Measurements from ENCODE around the gene CHD6.

CHD6 gene

DNA sequence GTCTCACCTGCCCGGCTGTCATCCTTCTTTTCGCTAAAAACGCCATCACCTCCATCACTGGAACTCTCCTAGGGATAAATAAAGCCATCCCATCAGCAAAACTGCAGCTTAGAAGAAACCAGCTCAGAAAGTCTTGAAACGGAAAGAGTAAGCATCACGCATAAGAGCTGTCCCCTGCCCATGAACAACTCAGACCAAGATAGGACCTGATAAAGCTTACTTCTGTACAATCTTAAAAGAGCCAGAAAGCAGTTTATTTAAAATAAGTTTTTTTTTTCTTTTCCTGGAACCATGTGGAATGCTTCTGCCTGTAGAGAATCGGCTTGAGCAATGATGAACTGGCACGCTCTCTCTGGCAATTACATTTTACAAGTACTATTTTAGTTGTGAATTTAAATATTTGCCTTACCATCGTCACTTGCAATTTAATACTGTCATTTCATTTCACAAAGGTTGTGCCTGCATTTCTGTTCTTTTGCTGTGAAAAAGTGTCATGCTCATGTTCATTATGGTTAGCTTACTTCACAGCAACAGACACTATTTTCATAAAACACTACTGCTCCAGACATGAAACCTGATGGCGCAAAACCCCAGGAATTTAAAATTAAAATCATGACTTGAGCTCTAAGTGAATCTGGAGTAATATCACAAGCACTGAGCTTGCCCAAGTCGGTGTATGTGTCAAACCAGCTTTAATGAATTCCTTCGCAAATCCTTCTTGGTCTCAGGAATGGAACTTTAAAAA is 191.9 kb downstream of the CHD6 start:
- TF ChIP-seq, protein P1, sequence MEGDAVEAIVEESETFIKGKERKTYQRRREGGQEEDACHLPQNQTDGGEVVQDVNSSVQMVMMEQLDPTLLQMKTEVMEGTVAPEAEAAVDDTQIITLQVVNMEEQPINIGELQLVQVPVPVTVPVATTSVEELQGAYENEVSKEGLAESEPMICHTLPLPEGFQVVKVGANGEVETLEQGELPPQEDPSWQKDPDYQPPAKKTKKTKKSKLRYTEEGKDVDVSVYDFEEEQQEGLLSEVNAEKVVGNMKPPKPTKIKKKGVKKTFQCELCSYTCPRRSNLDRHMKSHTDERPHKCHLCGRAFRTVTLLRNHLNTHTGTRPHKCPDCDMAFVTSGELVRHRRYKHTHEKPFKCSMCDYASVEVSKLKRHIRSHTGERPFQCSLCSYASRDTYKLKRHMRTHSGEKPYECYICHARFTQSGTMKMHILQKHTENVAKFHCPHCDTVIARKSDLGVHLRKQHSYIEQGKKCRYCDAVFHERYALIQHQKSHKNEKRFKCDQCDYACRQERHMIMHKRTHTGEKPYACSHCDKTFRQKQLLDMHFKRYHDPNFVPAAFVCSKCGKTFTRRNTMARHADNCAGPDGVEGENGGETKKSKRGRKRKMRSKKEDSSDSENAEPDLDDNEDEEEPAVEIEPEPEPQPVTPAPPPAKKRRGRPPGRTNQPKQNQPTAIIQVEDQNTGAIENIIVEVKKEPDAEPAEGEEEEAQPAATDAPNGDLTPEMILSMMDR (IDR thresholded peaks at IDR 0.05), result no peak
- no peak overlapping the region for H2AFZ ChIP-seq

DNA sequence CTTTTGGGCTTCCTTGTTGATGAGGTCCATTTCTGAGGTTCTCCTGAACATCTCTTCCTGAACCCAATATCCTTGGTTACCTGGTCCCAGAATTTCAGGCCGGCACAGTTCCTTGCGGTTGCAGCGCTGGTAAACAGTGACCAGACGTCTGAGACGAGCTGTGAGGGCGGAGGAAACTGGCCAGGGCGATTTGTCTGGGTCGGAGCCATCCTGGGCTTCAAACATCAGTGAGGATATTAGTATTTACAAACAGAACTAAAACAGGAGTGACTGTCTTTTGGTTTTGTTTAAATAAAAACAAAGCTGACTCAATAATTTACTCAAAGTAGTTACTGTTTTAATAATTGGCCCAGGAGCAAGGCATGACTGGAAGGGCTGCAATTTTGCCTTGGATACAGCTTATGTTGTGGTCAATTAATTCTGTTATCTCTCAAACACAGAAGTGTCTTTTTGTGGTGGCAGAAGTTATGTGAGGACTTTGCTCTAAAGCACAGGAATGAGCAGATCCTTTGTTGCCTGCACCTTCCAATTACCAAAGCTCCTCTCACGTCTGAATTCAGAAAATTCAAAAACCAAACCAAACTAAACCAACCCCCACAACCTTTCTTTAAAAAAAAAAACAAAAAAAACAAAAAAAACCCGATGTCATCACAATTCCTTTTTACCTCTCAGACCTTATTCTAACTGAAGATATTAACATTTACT is 192.8 kb downstream of the CHD6 start:
- Histone ChIP-seq H3K27ac (no peak overlapping the region), H3K36me3 (ENCODE audit: control insufficient read depth, insufficient read depth, low read length) (no peaks in the 10 kb centered on the region), H3K4me2 (ENCODE audit: low read length) (no peak overlapping the region), H3K9me3 (ENCODE audit: control insufficient read depth, low read length) (no peaks in the 10 kb centered on the region), H3K27me3 (ENCODE audit: control insufficient read depth, insufficient read depth, low read length) (no peaks in the 10 kb centered on the region), H2AFZ (no peak overlapping the region), H3K79me2 (no peaks in the 10 kb centered on the region), H3K4me1 (no peaks in the 10 kb centered on the region), H3K4me3 (ENCODE audit: low read depth, low read length) (no peak overlapping the region), H3K9ac (no peak overlapping the region)
- TF ChIP-seq, protein P1 (IDR thresholded peaks at IDR 0.05), result no peak

More for the DNA sequence above, 191.9 kb downstream of the CHD6 start:
- H3K79me2 ChIP-seq, result no peaks in the 10 kb centered on the region
- no peaks in the 10 kb centered on the region for H3K36me3 ChIP-seq (ENCODE audit: control insufficient read depth, insufficient read depth, low read length)
- H3K9ac ChIP-seq, result no peak overlapping the region
- no peaks in the 10 kb centered on the region for H3K27me3 ChIP-seq (ENCODE audit: control insufficient read depth, insufficient read depth, low read length)
- H3K4me3 ChIP-seq (ENCODE audit: low read depth, low read length), result no peak overlapping the region
- H3K4me1 ChIP-seq, result no peaks in the 10 kb centered on the region
- H3K27ac ChIP-seq, result no peak overlapping the region
- no peak overlapping the region for H3K4me2 ChIP-seq (ENCODE audit: low read length)
- H3K9me3 ChIP-seq (ENCODE audit: control insufficient read depth, low read length), result no peaks in the 10 kb centered on the region

DNA sequence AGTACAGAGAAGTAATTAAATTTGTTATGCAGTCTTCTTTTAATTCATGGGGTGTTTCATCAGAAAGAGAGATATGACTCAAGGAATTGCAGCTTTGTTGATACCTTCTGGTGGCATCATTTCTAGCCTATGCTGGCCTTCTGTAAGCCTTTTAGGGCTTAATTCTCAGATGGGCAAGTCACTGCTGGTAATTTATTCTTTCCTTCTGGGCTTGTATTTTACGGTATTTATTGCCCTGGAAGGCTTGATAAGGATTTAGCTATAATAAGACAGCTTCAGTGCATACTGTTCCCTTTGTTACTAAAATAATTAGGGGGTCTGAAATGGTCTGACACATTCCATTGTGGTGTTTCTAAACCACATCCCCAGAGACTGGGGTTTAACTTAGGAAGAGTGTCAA is 193.6 kb downstream of the CHD6 start:
- Histone ChIP-seq H3K4me2 (ENCODE audit: low read length) (no peak overlapping the region), H3K4me3 (ENCODE audit: low read depth, low read length) (no peak overlapping the region), H3K9me3 (ENCODE audit: control insufficient read depth, low read length) (no peaks in the 10 kb centered on the region), H3K79me2 (no peaks in the 10 kb centered on the region), H3K36me3 (ENCODE audit: control insufficient read depth, insufficient read depth, low read length) (no peaks in the 10 kb centered on the region), H3K27ac (no peak overlapping the region), H3K4me1 (no peaks in the 10 kb centered on the region), H3K9ac (no peak overlapping the region), H3K27me3 (ENCODE audit: control insufficient read depth, insufficient read depth, low read length) (no peaks in the 10 kb centered on the region), H2AFZ (no peak overlapping the region)
- TF ChIP-seq, protein P1 (IDR thresholded peaks at IDR 0.05), result no peak

- Histone ChIP-seq H3K9ac (no peak overlapping the region), H3K79me2 (no peaks in the 10 kb centered on the region), H3K36me3 (ENCODE audit: control insufficient read depth, insufficient read depth, low read length) (no peaks in the 10 kb centered on the region), H3K27ac (no peak overlapping the region), H3K4me3 (ENCODE audit: low read depth, low read length) (no peak overlapping the region), H2AFZ (no peak overlapping the region), H3K27me3 (ENCODE audit: control insufficient read depth, insufficient read depth, low read length) (no peaks in the 10 kb centered on the region), H3K4me2 (ENCODE audit: low read length) (no peak overlapping the region), H3K9me3 (ENCODE audit: control insufficient read depth, low read length) (no peaks in the 10 kb centered on the region), H3K4me1 (no peaks in the 10 kb centered on the region)
- TF ChIP-seq, protein P1 (IDR thresholded peaks at IDR 0.05), result no peak
Measured at GRCh38 chr20:41424011-41424410, 194.2 kb downstream of the CHD6 start.

Measured in parathyroid adenoma (tissue), 2 donors.